HG03097 (cell line): Measurements from ENCODE around the gene PYGO1.
"Not testable (repeated sequence)": the region's sequence is repeated elsewhere in the genome, so short reads cannot be mapped to it uniquely, and the experiment has no call there.

Experiments used
- ATAC-seq: cut with Tn5 transposase; IDR thresholded peaks from one replicate; pipeline ENCODE4 v1.9.1; 2021; ENCODE audit not compliant: unreplicated experiment, low FRiP score

Gene PYGO1

GRCh38 chr15:55588070-55588814 is at the start of gene PYGO1:
Gene PYGO1, minus strand, starts transcription at chr15:55588345. Its CDS starts 462 bp downstream, at chr15:55587883.
- no peak for ATAC-seq

- no peak for ATAC-seq
Measured at GRCh38 chr15:55637086-55637485, 48.9 kb upstream of the PYGO1 start.

GRCh38 chr15:55633731-55634130 is 45.6 kb upstream of the PYGO1 start:
- ATAC-seq, result no peak

GRCh38 chr15:55632434-55632833 is 44.3 kb upstream of the PYGO1 start:
- no peak for ATAC-seq

GRCh38 chr15:55630858-55631257 is 42.7 kb upstream of the PYGO1 start:
- no peak for ATAC-seq

- no peak for ATAC-seq
Measured at GRCh38 chr15:55628369-55628730, 40.2 kb upstream of the PYGO1 start.

GRCh38 chr15:55627730-55628368 is 39.7 kb upstream of the PYGO1 start:
- no peak for ATAC-seq

GRCh38 chr15:55619783-55620182 is 31.6 kb upstream of the PYGO1 start:
- ATAC-seq, result no peak

GRCh38 chr15:55618387-55618786 is 30.2 kb upstream of the PYGO1 start:
- ATAC-seq, result no peak

GRCh38 chr15:55615445-55615844 is 27.3 kb upstream of the PYGO1 start:
- ATAC-seq, result no peak

GRCh38 chr15:55613727-55614126 is 25.6 kb upstream of the PYGO1 start:
- ATAC-seq, result no peak

GRCh38 chr15:55606214-55606613 is 18.1 kb upstream of the PYGO1 start:
- no peak for ATAC-seq

GRCh38 chr15:55601374-55601773 is 13.2 kb upstream of the PYGO1 start:
- ATAC-seq, result no peak

GRCh38 chr15:55599439-55599838 is 11.3 kb upstream of the PYGO1 start:
- no peak for ATAC-seq

GRCh38 chr15:55593019-55593418 is 4.9 kb upstream of the PYGO1 start:
- ATAC-seq, result not testable (repeated sequence)

- no peak for ATAC-seq
Measured at GRCh38 chr15:55590788-55591187, 2.6 kb upstream of the PYGO1 start.

- ATAC-seq, result no peak
Measured at GRCh38 chr15:55589287-55589686, 1.1 kb upstream of the PYGO1 start.

GRCh38 chr15:55588815-55589115 is 620 bp upstream of the PYGO1 start:
- ATAC-seq, result no peak

GRCh38 chr15:55587321-55588069 is 650 bp downstream of the PYGO1 start:
- ATAC-seq, result no peak

GRCh38 chr15:55586808-55587207 is 1.3 kb downstream of the PYGO1 start:
- no peak for ATAC-seq

- ATAC-seq, result no peak
Measured at GRCh38 chr15:55576943-55577342, 11.2 kb downstream of the PYGO1 start.

GRCh38 chr15:55574096-55574495 is 14.0 kb downstream of the PYGO1 start:
- ATAC-seq, result no peak
